IPS DF 6.9 (cell line): Measurements from ENCODE around the gene DIS3L2.
A peak's percentile ranks its signal among the peaks of the same experiment; 100 is the strongest.

Source experiments
- DNase-seq: peaks from one replicate; pipeline ENCODE4 v3.0.0-alpha.2; 2013; ENCODE audit warnings: low read depth, low spot score
- H3K27ac ChIP-seq: one replicate; pipeline ENCODE4 v1.5.1; 2013; ENCODE audit warnings: low read length, control low read depth
- H3K27me3 ChIP-seq: 2 replicates; pipeline ENCODE4 v1.6.1; 2013; ENCODE audit warnings: mild to moderate bottlenecking, low read length; ENCODE audit not compliant: control insufficient read depth, insufficient read depth
- H3K36me3 ChIP-seq: 2 replicates; pipeline ENCODE4 v1.6.1; 2013; ENCODE audit warnings: low read length; ENCODE audit not compliant: control insufficient read depth, insufficient read depth
- H3K4me1 ChIP-seq: 2 replicates; pipeline ENCODE4 v1.6.1; 2013; ENCODE audit warnings: low read length; ENCODE audit not compliant: control insufficient read depth, insufficient read depth
- H3K4me3 ChIP-seq: 2 replicates; pipeline ENCODE4 v1.5.1; 2013; ENCODE audit warnings: mild to moderate bottlenecking, low read length
- H3K9me3 ChIP-seq: 2 replicates; pipeline ENCODE4 v1.6.1; 2013; ENCODE audit warnings: low read length, inconsistent platforms; ENCODE audit not compliant: control insufficient read depth, insufficient read depth
- WGBS: extraction: QIAGEN DNeasy Blood & Tissue Kit; methylation state at CpG from one replicate; pipeline ENCODE4 v1.1.7; 2013; ENCODE audit warnings: mixed read lengths, missing lambda C conversion rate; ENCODE audit not compliant: insufficient read length, insufficient coverage; 5-methylcytosine and 5-hydroxymethylcytosine counted together

The DIS3L2 gene

DNA sequence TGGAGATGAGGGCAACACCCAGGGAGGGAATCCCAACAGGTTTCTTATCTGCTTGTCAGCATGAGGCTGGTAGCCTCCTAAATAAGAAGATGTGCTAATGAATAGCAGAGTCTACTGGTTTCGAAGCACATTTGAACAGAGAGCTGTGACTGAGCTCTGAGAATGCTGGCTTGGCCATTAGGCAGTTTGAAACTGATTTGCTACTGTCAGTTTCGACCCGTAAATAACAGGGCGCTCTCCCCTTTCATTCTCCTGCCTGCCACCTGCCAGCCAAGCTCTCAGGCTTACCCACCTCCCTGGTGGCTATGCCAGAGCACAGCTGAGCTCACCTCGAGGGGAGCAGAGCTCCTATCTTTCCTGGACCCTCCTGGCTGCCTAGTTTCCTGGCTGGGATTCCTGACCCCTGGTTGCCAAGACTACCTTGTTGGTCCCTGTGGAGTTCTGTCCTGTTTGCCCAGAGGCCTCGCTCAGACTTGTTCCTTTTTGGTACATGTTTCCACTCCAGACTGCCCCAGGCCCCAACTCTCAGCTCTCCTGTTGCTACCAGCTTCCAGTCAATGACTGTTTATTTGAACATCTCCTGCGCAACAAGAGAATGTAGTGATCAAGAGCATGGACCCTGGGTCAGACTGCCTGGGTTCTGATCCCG, 314.7 kb downstream of the DIS3L2 start:
- WGBS: no CpG with 5 or more reads among the region's 8 CpGs
- H3K9me3 ChIP-seq: no peaks in the 10 kb centered on the region
- H3K4me1 ChIP-seq: peaks cover 10% of the 10 kb centered on the region
- H3K36me3 ChIP-seq: no peaks in the 10 kb centered on the region
- no peak overlapping the region for H3K4me3 ChIP-seq
- no peak overlapping the region for H3K27ac ChIP-seq
- no peak for DNase-seq
- no peaks in the 10 kb centered on the region for H3K27me3 ChIP-seq

GRCh38 chr2:232276733-232277313, 315.3 kb downstream of the DIS3L2 start:
- Histone ChIP-seq H3K9me3 (no peaks in the 10 kb centered on the region), H3K36me3 (no peaks in the 10 kb centered on the region), H3K27ac (no peak overlapping the region), H3K4me1 (peaks cover 10% of the 10 kb centered on the region), H3K4me3 (no peak overlapping the region), H3K27me3 (no peaks in the 10 kb centered on the region)
- DNase-seq: peak; percentile 33
- no CpG with 5 or more reads among the region's 8 CpGs for WGBS

DNA sequence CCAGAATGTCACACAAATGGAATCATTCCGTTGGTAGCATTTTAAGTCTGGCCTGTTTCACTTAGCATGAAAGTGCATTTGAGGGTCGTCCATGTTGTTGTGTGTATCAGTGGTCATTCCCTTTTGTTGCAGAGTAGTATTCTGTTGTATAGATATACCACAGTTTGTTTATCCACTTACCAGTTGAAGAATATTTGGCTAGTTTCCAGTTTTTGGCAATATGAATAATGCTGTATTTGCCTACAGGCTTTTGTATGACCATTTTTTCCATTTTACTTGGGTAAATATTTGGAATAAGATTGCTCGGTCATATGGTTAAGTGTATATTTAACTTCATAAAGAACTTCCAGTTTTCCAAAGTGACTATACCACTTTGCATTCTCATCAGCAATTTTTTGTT, 317.0 kb downstream of the DIS3L2 start:
- WGBS: no CpG with 5 or more reads among the region's 3 CpGs
- H3K27me3 ChIP-seq: no peaks in the 10 kb centered on the region
- no peaks in the 10 kb centered on the region for H3K9me3 ChIP-seq
- no peak for DNase-seq
- no peak overlapping the region for H3K27ac ChIP-seq
- H3K4me3 ChIP-seq: no peak overlapping the region
- H3K4me1 ChIP-seq: peaks cover 10% of the 10 kb centered on the region
- no peaks in the 10 kb centered on the region for H3K36me3 ChIP-seq

- Histone ChIP-seq H3K27ac (no peak overlapping the region), H3K36me3 (no peaks in the 10 kb centered on the region), H3K4me3 (no peak overlapping the region), H3K9me3 (no peaks in the 10 kb centered on the region), H3K27me3 (no peaks in the 10 kb centered on the region), H3K4me1 (peaks cover 10% of the 10 kb centered on the region)
- no peak for DNase-seq
- no CpG with 5 or more reads among the region's 1 CpG for WGBS
These were observed 318.8 kb downstream of the DIS3L2 start for GRCh38 chr2:232280341-232280740.

DNA sequence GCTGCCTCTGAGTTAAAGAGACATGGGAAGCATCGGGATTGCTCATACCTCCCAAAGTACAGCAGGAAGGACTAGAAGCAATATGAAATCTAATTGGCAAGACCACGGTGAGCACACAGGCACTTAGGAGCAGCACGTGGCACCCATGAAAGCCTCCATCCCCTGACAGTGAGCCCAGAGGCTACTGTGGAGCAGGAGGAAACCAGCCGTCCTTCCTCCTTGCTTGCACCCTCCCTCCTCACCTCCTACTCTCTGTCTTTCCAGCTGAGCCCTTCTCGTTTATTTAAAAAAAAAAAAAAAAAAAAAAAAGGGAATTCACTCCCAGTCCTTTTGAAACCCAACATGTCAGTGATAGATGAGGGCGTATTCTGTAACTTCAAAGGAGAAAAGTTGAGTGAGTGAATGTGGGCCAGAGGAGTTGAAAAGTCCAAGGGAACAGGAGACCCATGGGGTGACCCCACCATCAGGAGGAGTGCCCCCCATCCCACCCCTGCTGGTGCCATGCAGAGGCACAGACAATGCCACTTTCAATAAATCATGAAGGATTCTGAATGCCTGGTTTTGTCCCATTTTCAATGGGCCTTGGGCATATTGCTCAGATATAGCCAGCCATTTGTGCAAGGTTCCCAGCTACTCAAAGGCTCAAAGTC, 320.5 kb downstream of the DIS3L2 start:
- WGBS: no CpG with 5 or more reads among the region's 6 CpGs
- H3K27me3 ChIP-seq: no peaks in the 10 kb centered on the region
- no peak overlapping the region for H3K27ac ChIP-seq
- H3K4me3 ChIP-seq: no peak overlapping the region
- DNase-seq: no peak
- H3K9me3 ChIP-seq: no peaks in the 10 kb centered on the region
- peaks cover 2% of the 10 kb centered on the region; the same call in 1 of the 2 replicates for H3K4me1 ChIP-seq
- no peaks in the 10 kb centered on the region for H3K36me3 ChIP-seq

DNA sequence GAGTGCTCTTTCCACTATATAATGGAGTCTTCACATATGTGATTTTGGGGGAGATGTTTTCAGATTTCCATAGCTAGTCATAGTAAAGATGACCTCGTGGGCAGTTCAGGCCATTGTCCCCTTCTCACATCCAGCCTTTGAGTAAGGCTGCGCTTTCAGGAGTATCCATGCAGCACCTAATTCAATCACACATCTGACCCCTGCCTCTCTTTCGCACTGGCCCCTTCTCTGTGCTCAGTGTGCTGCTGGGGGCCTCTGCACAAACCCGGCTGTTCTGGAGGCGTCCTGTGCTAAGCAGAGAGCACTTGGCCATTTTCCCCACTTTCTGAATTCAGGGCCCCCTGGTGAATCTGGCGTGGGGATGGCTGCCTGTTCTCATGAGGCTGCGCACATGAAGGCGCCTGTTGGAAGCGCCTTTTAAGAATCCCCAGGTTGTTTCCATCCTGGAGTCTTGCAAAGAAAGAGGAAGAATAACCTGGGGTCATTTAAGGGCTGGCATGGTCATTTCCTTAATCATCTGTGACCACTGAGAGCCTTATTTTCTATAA, 321.1 kb downstream of the DIS3L2 start:
- no peaks in the 10 kb centered on the region for H3K4me1 ChIP-seq
- no peak overlapping the region for H3K4me3 ChIP-seq
- H3K9me3 ChIP-seq: no peaks in the 10 kb centered on the region
- no peaks in the 10 kb centered on the region for H3K36me3 ChIP-seq
- no CpG with 5 or more reads among the region's 9 CpGs for WGBS
- no peak overlapping the region for H3K27ac ChIP-seq
- DNase-seq: no peak
- H3K27me3 ChIP-seq: no peaks in the 10 kb centered on the region

DNA sequence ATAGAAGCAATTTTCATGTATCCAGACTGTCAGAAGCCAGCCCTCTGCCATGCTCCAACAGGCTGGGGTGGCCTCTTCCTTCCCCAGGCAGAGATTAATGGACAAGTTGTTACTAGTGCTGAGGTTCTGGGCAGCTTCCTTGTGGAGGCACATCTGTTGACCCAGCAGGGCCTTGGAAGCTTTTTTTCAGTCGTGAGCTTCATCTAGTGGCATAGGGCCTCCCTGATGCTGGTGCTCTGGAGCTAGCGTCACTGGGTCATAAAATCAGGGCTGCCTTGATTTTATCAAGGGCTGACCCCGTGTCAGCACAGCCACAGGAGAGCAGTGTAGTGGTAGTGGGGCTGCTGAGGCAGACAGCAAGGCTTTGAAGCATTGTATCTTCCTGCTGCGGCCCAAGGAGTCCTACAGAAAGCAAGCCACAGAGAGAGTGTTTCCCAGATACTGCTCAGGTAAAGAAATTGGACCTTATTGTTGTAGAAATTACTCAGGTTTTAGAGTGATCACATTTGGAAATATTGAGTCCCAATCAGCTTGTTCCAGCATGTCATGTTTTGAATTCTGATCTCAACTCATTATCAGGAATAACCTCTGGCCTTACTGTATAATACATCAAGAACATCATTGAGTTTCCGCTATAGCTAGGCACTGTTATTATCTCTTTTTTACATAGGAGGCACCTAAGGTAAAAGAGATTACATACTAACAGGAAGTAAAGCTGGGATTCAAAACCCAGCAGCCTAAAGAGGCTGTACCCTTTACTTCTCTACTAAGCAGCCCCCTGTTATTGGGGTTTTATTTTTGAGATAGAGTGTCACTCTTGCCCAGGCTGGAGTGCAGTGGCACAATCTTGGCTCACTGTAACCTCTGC, 324.7 kb downstream of the DIS3L2 start:
- H3K27me3 ChIP-seq: no peaks in the 10 kb centered on the region
- WGBS: no CpG with 5 or more reads among the region's 5 CpGs

GRCh38 chr2:232287316-232287715, 325.8 kb downstream of the DIS3L2 start:
- Histone ChIP-seq H3K27me3 (no peaks in the 10 kb centered on the region), H3K4me3 (no peak overlapping the region), H3K27ac (no peak overlapping the region), H3K9me3 (no peaks in the 10 kb centered on the region), H3K36me3 (no peaks in the 10 kb centered on the region), H3K4me1 (no peaks in the 10 kb centered on the region)
- no peak for DNase-seq
- WGBS: no CpG with 5 or more reads among the region's 8 CpGs

More for the DNA sequence above, 324.7 kb downstream of the DIS3L2 start:
- Histone ChIP-seq H3K36me3 (no peaks in the 10 kb centered on the region), H3K9me3 (no peaks in the 10 kb centered on the region), H3K4me3 (no peak overlapping the region), H3K4me1 (no peaks in the 10 kb centered on the region), H3K27ac (no peak overlapping the region)
- DNase-seq: no peak

- Histone ChIP-seq H3K4me1 (peaks cover 6% of the 10 kb centered on the region; the same call in 1 of the 2 replicates), H3K9me3 (no peaks in the 10 kb centered on the region), H3K36me3 (no peaks in the 10 kb centered on the region), H3K4me3 (no peak overlapping the region), H3K27ac (no peak overlapping the region), H3K27me3 (no peaks in the 10 kb centered on the region)
- no CpG with 5 or more reads among the region's 4 CpGs for WGBS
- DNase-seq: no peak
These were observed 327.0 kb downstream of the DIS3L2 start for GRCh38 chr2:232288489-232289030.

DNA sequence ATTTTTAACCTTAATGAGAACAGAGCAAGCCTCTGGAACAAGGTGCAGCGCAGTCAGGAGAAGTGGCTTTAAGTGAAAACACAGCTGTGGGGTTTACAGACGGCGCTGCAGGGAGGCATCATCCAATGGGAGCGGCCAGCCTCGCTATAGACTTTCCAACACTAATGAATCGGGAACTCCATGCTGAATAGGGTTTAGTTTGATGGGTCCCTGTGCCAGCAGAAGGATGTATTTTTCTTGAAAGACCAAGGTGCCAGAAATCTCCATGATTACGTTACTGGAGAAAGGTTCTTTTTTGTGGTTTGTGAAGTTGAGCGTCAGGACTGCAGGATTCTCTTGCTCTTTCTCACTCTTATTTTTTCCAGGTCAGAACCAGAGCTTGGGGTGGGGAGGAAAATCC, 329.2 kb downstream of the DIS3L2 start:
- Histone ChIP-seq H3K4me3 (no peak overlapping the region), H3K9me3 (no peaks in the 10 kb centered on the region), H3K36me3 (no peaks in the 10 kb centered on the region), H3K27ac (no peak overlapping the region), H3K27me3 (no peaks in the 10 kb centered on the region), H3K4me1 (peaks cover 6% of the 10 kb centered on the region; the same call in 1 of the 2 replicates)
- no peak for DNase-seq
- no CpG with 5 or more reads among the region's 8 CpGs for WGBS
